ENCODE results near the gene RPL38. TPM values are rescaled to one million over a fixed set of nuclear protein-coding genes. Genes with fewer than 3 reads are reported as not detected.

The RPL38 gene
- total RNA-seq, 1 donor from 2014 or later = 539 TPM

GRCh38 chr17:74217888-74218287 lies 14.4 kb downstream of the RPL38 start:
- H3K27me3 Mint-ChIP-seq (ENCODE audit: low read depth) = no peaks in the 10 kb centered on the region
- H3K4me3 Mint-ChIP-seq (ENCODE audit: unreplicated experiment) = no peak overlapping the region
- TF ChIP-seq, protein P1, sequence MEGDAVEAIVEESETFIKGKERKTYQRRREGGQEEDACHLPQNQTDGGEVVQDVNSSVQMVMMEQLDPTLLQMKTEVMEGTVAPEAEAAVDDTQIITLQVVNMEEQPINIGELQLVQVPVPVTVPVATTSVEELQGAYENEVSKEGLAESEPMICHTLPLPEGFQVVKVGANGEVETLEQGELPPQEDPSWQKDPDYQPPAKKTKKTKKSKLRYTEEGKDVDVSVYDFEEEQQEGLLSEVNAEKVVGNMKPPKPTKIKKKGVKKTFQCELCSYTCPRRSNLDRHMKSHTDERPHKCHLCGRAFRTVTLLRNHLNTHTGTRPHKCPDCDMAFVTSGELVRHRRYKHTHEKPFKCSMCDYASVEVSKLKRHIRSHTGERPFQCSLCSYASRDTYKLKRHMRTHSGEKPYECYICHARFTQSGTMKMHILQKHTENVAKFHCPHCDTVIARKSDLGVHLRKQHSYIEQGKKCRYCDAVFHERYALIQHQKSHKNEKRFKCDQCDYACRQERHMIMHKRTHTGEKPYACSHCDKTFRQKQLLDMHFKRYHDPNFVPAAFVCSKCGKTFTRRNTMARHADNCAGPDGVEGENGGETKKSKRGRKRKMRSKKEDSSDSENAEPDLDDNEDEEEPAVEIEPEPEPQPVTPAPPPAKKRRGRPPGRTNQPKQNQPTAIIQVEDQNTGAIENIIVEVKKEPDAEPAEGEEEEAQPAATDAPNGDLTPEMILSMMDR (IDR thresholded peaks at IDR 0.05) = no peak
- no peaks in the 10 kb centered on the region for H3K9me3 Mint-ChIP-seq (ENCODE audit: low read depth)
- H3K36me3 Mint-ChIP-seq (ENCODE audit: low read depth) = no peaks in the 10 kb centered on the region
- DNase-seq (ENCODE audit: low spot score) = no peak
- peaks cover 4% of the 10 kb centered on the region for H3K4me1 Mint-ChIP-seq (ENCODE audit: low read depth)
- no peak overlapping the region for H3K27ac Mint-ChIP-seq (ENCODE audit: unreplicated experiment)

DNA sequence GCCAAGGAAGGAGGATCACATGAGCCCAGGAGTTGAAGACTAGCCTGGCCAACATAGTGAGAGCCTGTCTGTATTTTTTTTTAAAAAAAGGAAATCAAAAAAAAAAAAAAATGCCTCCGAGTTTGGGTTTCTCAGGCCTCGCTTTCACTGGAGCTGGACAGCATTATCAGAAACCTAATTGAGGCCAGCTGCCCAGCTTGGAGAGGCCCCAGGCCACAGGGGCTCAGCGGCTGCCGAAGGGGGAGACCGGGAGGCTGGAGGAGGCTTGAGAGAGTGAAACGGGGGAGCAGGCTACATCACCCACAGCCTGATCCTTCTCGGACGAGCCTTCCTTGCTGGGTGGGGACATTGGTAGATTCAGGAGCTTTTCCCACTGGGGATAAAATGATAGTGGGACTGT lies 15.0 kb downstream of the RPL38 start:
- Mint-ChIP-seq H3K4me3 (ENCODE audit: unreplicated experiment) (no peak overlapping the region), H3K27me3 (ENCODE audit: low read depth) (no peaks in the 10 kb centered on the region), H3K4me1 (ENCODE audit: low read depth) (no peaks in the 10 kb centered on the region), H3K36me3 (ENCODE audit: low read depth) (no peaks in the 10 kb centered on the region), H3K27ac (ENCODE audit: unreplicated experiment) (no peak overlapping the region), H3K9me3 (ENCODE audit: low read depth) (no peaks in the 10 kb centered on the region)
- TF ChIP-seq, protein P1 (IDR thresholded peaks at IDR 0.05) = no peak
- no peak for DNase-seq (ENCODE audit: low spot score)

- H3K27ac Mint-ChIP-seq (ENCODE audit: unreplicated experiment) = no peak overlapping the region
- DNase-seq (ENCODE audit: low spot score) = no peak
- no peaks in the 10 kb centered on the region for H3K9me3 Mint-ChIP-seq (ENCODE audit: low read depth)
Observed at GRCh38 chr17:74219576-74220133, 16.2 kb downstream of the RPL38 start.

GRCh38 chr17:74220219-74220618 lies 16.7 kb downstream of the RPL38 start:
- H3K36me3 Mint-ChIP-seq (ENCODE audit: low read depth) = no peaks in the 10 kb centered on the region
- DNase-seq (ENCODE audit: low spot score) = no peak
- no peaks in the 10 kb centered on the region for H3K27me3 Mint-ChIP-seq (ENCODE audit: low read depth)
- H3K9me3 Mint-ChIP-seq (ENCODE audit: low read depth) = no peaks in the 10 kb centered on the region
- TF ChIP-seq, protein P1 (IDR thresholded peaks at IDR 0.05) = no peak
- H3K4me1 Mint-ChIP-seq (ENCODE audit: low read depth) = no peaks in the 10 kb centered on the region
- no peak overlapping the region for H3K4me3 Mint-ChIP-seq (ENCODE audit: unreplicated experiment)
- no peak overlapping the region for H3K27ac Mint-ChIP-seq (ENCODE audit: unreplicated experiment)

More at GRCh38 chr17:74219576-74220133, 16.2 kb downstream of the RPL38 start:
- no peaks in the 10 kb centered on the region for H3K27me3 Mint-ChIP-seq (ENCODE audit: low read depth)
- TF ChIP-seq, protein P1 (IDR thresholded peaks at IDR 0.05) = no peak
- no peaks in the 10 kb centered on the region for H3K4me1 Mint-ChIP-seq (ENCODE audit: low read depth)
- no peaks in the 10 kb centered on the region for H3K36me3 Mint-ChIP-seq (ENCODE audit: low read depth)
- H3K4me3 Mint-ChIP-seq (ENCODE audit: unreplicated experiment) = no peak overlapping the region

DNA sequence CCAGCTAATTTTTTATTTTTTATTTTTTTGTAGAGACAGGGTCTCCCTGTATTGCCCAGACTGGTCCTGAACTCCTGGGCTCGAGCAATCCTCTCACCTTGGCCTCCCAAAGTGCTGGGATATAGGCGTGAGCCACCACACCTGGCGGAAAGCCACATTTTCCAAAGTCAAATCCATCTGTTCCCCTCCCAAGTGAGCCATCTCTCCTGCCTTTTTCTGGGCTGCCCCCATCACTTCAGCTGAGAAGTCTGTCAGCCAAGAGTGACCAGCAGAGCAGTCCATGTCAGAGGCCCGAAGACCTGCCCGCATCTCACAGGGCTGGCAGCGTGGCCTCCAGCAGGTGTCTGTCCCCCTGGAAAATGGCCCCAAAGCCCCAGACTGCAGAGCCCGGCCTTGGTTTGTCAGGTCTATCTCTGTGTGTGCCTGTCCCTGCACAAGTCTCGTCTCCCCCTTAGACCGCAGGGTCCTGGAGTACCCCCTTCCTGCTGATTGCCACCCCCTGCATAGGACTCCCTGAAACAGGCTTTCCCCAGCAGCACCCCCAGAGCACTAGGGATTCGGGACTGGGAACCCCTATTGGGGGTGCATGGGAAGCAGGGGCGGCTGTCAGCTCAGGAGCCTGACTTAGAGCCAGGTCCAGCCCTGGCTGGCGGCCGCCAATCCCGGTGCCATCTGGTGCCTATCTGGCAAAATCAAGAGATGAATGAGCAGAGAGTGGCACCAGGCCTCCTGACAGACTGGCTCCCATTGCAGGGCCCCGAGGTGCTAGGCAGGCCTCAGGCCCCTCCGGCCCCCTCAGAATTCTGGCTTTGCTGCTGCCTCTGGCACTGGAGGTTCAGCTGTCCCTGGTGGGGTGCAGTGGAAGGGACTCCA lies 17.7 kb downstream of the RPL38 start:
- DNase-seq (ENCODE audit: low spot score) = no peak
- TF ChIP-seq, protein P1 (IDR thresholded peaks at IDR 0.05) = no peak
- Mint-ChIP-seq H3K36me3 (ENCODE audit: low read depth) (peaks cover 2% of the 10 kb centered on the region), H3K9me3 (ENCODE audit: low read depth) (no peaks in the 10 kb centered on the region), H3K4me1 (ENCODE audit: low read depth) (no peaks in the 10 kb centered on the region), H3K27me3 (ENCODE audit: low read depth) (peaks cover 2% of the 10 kb centered on the region), H3K4me3 (ENCODE audit: unreplicated experiment) (no peak overlapping the region), H3K27ac (ENCODE audit: unreplicated experiment) (no peak overlapping the region)

Data from chondrocyte (in vitro differentiated cells).